K562 (cell line): ENCODE measurements around the gene CAPN10. TPM values are rescaled to one million over a fixed set of nuclear protein-coding genes. Genes with fewer than 3 reads are reported as not detected.

Experiments
- CEBPB ChIP-seq: fragments of 450-650 bp; IDR thresholded peaks from 2 replicates; pipeline ENCODE4 v1.6.1; 2016; ENCODE audit warnings: missing genetic modification characterization, missing compliant biosample characterization
- JUND ChIP-seq, 2 experiments: IDR thresholded peaks; 2 replicates in 1 of 2; 3 replicates in 1 of 2; pipeline ENCODE4 v1.6.1; 2011; ENCODE audit warnings: borderline replicate concordance in 2 of 2, low read depth in 2 of 2, low read length in 2 of 2, improper control_type of control experiment in 1 of 2, missing biosample characterization in 1 of 2, missing genetic modification characterization in 1 of 2, missing genetic modification reagents in 1 of 2
- KDM5B ChIP-seq: fragments of 200-600 bp; sonication (generic); IDR thresholded peaks from 2 replicates; pipeline ENCODE4 v1.6.1; 2012; ENCODE audit warnings: low read depth, mild to moderate bottlenecking, moderate library complexity, low read length, control low read depth, inconsistent platforms; ENCODE audit not compliant: insufficient replicate concordance
- LEF1 ChIP-seq: fragments of 450-650 bp; IDR thresholded peaks from 2 replicates; pipeline ENCODE4 v1.6.1; 2016; ENCODE audit warnings: mild to moderate bottlenecking
- MCM2 ChIP-seq: fragments of 450-650 bp; IDR thresholded peaks from 2 replicates; pipeline ENCODE4 v1.6.1; 2017; ENCODE audit warnings: low read depth, mild to moderate bottlenecking
- MYNN ChIP-seq, 2 experiments: sonication (generic); formaldehyde crosslinking in 1 of 2; IDR thresholded peaks; 2 replicates each; pipeline versions ENCODE4 v1.5.0 to v1.6.1; 2016 to 2020; ENCODE audit warnings: antibody characterized with exemption in 1 of 2, missing genetic modification reagents in 1 of 2
- NCOA6 ChIP-seq: fragments of 450-650 bp; IDR thresholded peaks from 2 replicates; pipeline ENCODE4 v1.6.1; 2017; ENCODE audit warnings: mild to moderate bottlenecking
- POLR2B ChIP-seq: fragments of 450-650 bp; IDR thresholded peaks from 2 replicates; pipeline ENCODE4 v1.6.1; 2018; ENCODE audit warnings: low read depth; ENCODE audit not compliant: partially characterized antibody
- PTTG1 ChIP-seq: fragments of 450-650 bp; IDR thresholded peaks from 2 replicates; pipeline ENCODE4 v1.6.1; 2016; ENCODE audit warnings: low read depth, mild to moderate bottlenecking, missing genetic modification characterization, missing compliant biosample characterization
- PURB ChIP-seq: sonication (generic); formaldehyde crosslinking; IDR thresholded peaks from 2 replicates; pipeline ENCODE4 v1.9.0; 2021; ENCODE audit warnings: low read depth, mild to moderate bottlenecking, missing genetic modification reagents
- RBM34 ChIP-seq: fragments of 200-400 bp; formaldehyde crosslinking; IDR thresholded peaks from 2 replicates; pipeline ENCODE4 v1.6.1; 2018; ENCODE audit warnings: low read length, borderline replicate concordance; ENCODE audit not compliant: insufficient read depth
- RFX5 ChIP-seq: IDR thresholded peaks from 2 replicates; pipeline ENCODE4 v1.6.1; 2011; ENCODE audit warnings: low read depth, mild to moderate bottlenecking, improper control_type of control experiment, low read length
- SREBF2 ChIP-seq: sonication (generic); formaldehyde crosslinking; IDR thresholded peaks from 2 replicates; pipeline ENCODE4 v1.4.0; 2020; ENCODE audit warnings: mild to moderate bottlenecking, missing genetic modification reagents
- SRSF1 ChIP-seq: fragments of 200-400 bp; formaldehyde crosslinking; IDR thresholded peaks from 2 replicates; pipeline ENCODE4 v1.6.1; 2017; ENCODE audit warnings: mild to moderate bottlenecking, low read depth, low read length, moderate library complexity
- TEAD4 ChIP-seq, 2 experiments: sonication (generic) in 1 of 2; formaldehyde crosslinking in 1 of 2; IDR thresholded peaks; 2 replicates each; pipeline versions ENCODE4 v1.6.1 to v1.8.0; 2012 to 2022; ENCODE audit warnings: borderline replicate concordance in 1 of 2, inconsistent platforms in 1 of 2, low read length in 1 of 2, mild to moderate bottlenecking in 1 of 2, missing genetic modification reagents in 1 of 2
- U2AF1 ChIP-seq: fragments of 200-400 bp; formaldehyde crosslinking; optimal IDR thresholded peaks from 2 replicates; pipeline ENCODE3; 2017; ENCODE audit warnings: mild to moderate bottlenecking, low read depth, low read length, moderate library complexity
- ZNF12 ChIP-seq: sonication (generic); formaldehyde crosslinking; IDR thresholded peaks from 2 replicates; pipeline ENCODE4 v1.4.0; 2020; ENCODE audit warnings: mild to moderate bottlenecking, missing genetic modification reagents
- ZNF764 ChIP-seq: fragments of 250-450 bp; sonication (Bioruptor Pico); IDR thresholded peaks from 2 replicates; pipeline ENCODE4 v1.4.0; 2020; ENCODE audit warnings: low read depth, mild to moderate bottlenecking, moderate library complexity
- ZSCAN29 ChIP-seq: fragments of 450-650 bp; IDR thresholded peaks from 2 replicates; pipeline ENCODE4 v1.6.1; 2017
- ZZZ3 ChIP-seq: fragments of 450-650 bp; IDR thresholded peaks from 2 replicates; pipeline ENCODE4 v1.6.1; 2016; ENCODE audit warnings: antibody characterized with exemption, mild to moderate bottlenecking, moderate library complexity
- polyA plus RNA-seq, 8 experiments: library from polyadenylated mRNA; depleted of rRNA in 4 of 8; stranded (reverse) in 5 of 8; unstranded in 3 of 8; fragments of >200 nt; fragmentation: Nextera tagmentation in 2 of 8; fragmentation: Illumina TruSeq in 1 of 8; extraction: Ambion mirVana in 2 of 8; extraction: Trizol in 1 of 8; gene quantifications; 2 replicates each; pipeline versions ENCODE4 v1.2.1 to v1.2.3, GENCODE V29; 2011 to 2014; ENCODE audit warnings: inconsistent platforms in 1 of 8, missing spikeins in 1 of 8
- total RNA-seq, 7 experiments: library from RNA; depleted of rRNA in 6 of 7; stranded (reverse); fragments of >200 nt in 6 of 7; fragmentation: Illumina TruSeq in 2 of 7; extraction: Trizol in 2 of 7; gene quantifications; 2 replicates each; pipeline versions ENCODE4 v1.2.1 to v1.2.3, GENCODE V29; 2011 to 2021; ENCODE audit warnings: low replicate concordance in 1 of 7
- TF ChIP-seq, protein P1 (sequence below): fragments of 450-650 bp; IDR thresholded peaks from 2 replicates; pipeline ENCODE4 v1.6.1; 2017; ENCODE audit warnings: antibody characterized with exemption, mild to moderate bottlenecking
- TF ChIP-seq, protein P2 (sequence below): fragments of 250-450 bp; sonication (Bioruptor Pico); IDR thresholded peaks from 2 replicates; pipeline ENCODE4 v1.8.0; 2021; ENCODE audit warnings: mild to moderate bottlenecking, moderate library complexity
- TF ChIP-seq, protein P3 (sequence below): fragments of 450-650 bp; IDR thresholded peaks from 2 replicates; pipeline ENCODE4 v1.6.1; 2016; ENCODE audit warnings: low read depth, mild to moderate bottlenecking, moderate library complexity

Gene CAPN10
- total and polyA plus RNA-seq, 9 of the 15 experiments (the other 6 are each of a cell fraction or from before 2014, with no cell fraction given) = 0.08 to 26.1 (median 8.4) TPM

DNA sequence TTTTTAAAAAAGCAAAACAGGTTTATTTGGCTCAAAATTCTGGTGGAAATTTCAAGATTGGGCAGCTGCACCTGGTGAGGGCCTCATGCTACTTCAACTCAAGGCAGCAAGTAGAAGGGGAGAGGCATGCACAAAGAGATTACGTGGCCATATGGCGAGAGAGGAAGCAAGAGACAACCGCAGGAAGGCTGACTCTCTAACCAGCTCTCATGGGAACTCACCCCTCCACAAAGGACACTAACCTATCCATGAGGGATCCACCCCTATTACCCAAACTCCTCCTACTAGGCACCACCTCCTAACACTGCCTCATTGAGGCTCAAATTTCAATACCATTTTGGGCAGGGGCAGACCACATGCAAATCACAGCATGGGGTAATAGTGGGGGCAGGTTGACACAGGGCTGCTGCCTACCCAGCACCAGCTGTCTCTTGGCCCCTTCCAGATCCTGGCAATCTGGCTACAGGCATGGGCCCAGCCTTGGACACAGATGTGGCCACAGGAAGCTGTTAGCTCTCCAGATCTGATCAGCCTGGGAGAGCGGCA is 2.0 kb upstream of the CAPN10 start (continued):
- TF ChIP-seq NCOA6 = no peak
- peak; percentile 39 for TF ChIP-seq POLR2B
- 0 out of 2 replicates have a peak, but pooled peaks have one; percentile 19 for TF ChIP-seq LEF1
- TF ChIP-seq, protein P1, sequence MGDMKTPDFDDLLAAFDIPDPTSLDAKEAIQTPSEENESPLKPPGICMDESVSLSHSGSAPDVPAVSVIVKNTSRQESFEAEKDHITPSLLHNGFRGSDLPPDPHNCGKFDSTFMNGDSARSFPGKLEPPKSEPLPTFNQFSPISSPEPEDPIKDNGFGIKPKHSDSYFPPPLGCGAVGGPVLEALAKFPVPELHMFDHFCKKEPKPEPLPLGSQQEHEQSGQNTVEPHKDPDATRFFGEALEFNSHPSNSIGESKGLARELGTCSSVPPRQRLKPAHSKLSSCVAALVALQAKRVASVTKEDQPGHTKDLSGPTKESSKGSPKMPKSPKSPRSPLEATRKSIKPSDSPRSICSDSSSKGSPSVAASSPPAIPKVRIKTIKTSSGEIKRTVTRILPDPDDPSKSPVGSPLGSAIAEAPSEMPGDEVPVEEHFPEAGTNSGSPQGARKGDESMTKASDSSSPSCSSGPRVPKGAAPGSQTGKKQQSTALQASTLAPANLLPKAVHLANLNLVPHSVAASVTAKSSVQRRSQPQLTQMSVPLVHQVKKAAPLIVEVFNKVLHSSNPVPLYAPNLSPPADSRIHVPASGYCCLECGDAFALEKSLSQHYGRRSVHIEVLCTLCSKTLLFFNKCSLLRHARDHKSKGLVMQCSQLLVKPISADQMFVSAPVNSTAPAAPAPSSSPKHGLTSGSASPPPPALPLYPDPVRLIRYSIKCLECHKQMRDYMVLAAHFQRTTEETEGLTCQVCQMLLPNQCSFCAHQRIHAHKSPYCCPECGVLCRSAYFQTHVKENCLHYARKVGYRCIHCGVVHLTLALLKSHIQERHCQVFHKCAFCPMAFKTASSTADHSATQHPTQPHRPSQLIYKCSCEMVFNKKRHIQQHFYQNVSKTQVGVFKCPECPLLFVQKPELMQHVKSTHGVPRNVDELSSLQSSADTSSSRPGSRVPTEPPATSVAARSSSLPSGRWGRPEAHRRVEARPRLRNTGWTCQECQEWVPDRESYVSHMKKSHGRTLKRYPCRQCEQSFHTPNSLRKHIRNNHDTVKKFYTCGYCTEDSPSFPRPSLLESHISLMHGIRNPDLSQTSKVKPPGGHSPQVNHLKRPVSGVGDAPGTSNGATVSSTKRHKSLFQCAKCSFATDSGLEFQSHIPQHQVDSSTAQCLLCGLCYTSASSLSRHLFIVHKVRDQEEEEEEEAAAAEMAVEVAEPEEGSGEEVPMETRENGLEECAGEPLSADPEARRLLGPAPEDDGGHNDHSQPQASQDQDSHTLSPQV = peak; percentile 83; the same call in 1 of the 2 replicates
- TF ChIP-seq TEAD4 (IDR thresholded peaks at IDR 0.05; ENCODE audit: low read length) = peak; percentile 53; the same call in 1 of the 2 replicates
- no peak for TF ChIP-seq TEAD4 (CRISPR knock-in tag; IDR thresholded peaks at IDR 0.05; ENCODE audit: borderline replicate concordance)
- no peak for TF ChIP-seq MCM2
- TF ChIP-seq SRSF1 = no peak
- TF ChIP-seq, protein P2, sequence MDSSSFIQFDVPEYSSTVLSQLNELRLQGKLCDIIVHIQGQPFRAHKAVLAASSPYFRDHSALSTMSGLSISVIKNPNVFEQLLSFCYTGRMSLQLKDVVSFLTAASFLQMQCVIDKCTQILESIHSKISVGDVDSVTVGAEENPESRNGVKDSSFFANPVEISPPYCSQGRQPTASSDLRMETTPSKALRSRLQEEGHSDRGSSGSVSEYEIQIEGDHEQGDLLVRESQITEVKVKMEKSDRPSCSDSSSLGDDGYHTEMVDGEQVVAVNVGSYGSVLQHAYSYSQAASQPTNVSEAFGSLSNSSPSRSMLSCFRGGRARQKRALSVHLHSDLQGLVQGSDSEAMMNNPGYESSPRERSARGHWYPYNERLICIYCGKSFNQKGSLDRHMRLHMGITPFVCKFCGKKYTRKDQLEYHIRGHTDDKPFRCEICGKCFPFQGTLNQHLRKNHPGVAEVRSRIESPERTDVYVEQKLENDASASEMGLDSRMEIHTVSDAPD (CRISPR knock-in tag) = no peak
- TF ChIP-seq RFX5 = no peak
- TF ChIP-seq CEBPB (tag) = peak; percentile 38; the same call in 1 of the 2 replicates
- TF ChIP-seq KDM5B = peak; percentile 10
- TF ChIP-seq ZNF764 (CRISPR knock-in tag) = no peak
- TF ChIP-seq ZZZ3 = no peak
- no peak for TF ChIP-seq RBM34
- TF ChIP-seq SREBF2 (CRISPR knock-in tag) = no peak
- no peak for TF ChIP-seq PTTG1 (tag)
- no peak for TF ChIP-seq ZSCAN29
- 0 out of 2 replicates have a peak, but pooled peaks have one; percentile 22 for TF ChIP-seq MYNN (IDR thresholded peaks at IDR 0.05)
- no peak for TF ChIP-seq MYNN (CRISPR knock-in tag; IDR thresholded peaks at IDR 0.05)
- no peak for TF ChIP-seq ZNF12 (CRISPR knock-in tag)
- TF ChIP-seq, protein P3, sequence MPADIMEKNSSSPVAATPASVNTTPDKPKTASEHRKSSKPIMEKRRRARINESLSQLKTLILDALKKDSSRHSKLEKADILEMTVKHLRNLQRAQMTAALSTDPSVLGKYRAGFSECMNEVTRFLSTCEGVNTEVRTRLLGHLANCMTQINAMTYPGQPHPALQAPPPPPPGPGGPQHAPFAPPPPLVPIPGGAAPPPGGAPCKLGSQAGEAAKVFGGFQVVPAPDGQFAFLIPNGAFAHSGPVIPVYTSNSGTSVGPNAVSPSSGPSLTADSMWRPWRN = no peak
- no peak for TF ChIP-seq PURB (CRISPR knock-in tag)
- peak; percentile 45; the same call in 1 of the 2 replicates for TF ChIP-seq JUND (IDR thresholded peaks at IDR 0.05; ENCODE audit: borderline replicate concordance, low read depth, low read length)
- TF ChIP-seq JUND (tag; IDR thresholded peaks at IDR 0.05; ENCODE audit: borderline replicate concordance, low read depth, low read length) = no peak; the same call in 2 of the 3 replicates
- no peak for TF ChIP-seq U2AF1
